SH-SY5Y (cell line): Measurements from ENCODE around the gene STK24.

Experiments
- GATA2 ChIP-seq: IDR thresholded peaks from 2 replicates; pipeline ENCODE4 v1.6.1; 2011; ENCODE audit warnings: mild to moderate bottlenecking, low read depth, low read length
- GATA3 ChIP-seq: IDR thresholded peaks from 2 replicates; pipeline ENCODE4 v1.6.1; 2011; ENCODE audit warnings: low read depth, mild to moderate bottlenecking, low read length, moderate library complexity

DNA sequence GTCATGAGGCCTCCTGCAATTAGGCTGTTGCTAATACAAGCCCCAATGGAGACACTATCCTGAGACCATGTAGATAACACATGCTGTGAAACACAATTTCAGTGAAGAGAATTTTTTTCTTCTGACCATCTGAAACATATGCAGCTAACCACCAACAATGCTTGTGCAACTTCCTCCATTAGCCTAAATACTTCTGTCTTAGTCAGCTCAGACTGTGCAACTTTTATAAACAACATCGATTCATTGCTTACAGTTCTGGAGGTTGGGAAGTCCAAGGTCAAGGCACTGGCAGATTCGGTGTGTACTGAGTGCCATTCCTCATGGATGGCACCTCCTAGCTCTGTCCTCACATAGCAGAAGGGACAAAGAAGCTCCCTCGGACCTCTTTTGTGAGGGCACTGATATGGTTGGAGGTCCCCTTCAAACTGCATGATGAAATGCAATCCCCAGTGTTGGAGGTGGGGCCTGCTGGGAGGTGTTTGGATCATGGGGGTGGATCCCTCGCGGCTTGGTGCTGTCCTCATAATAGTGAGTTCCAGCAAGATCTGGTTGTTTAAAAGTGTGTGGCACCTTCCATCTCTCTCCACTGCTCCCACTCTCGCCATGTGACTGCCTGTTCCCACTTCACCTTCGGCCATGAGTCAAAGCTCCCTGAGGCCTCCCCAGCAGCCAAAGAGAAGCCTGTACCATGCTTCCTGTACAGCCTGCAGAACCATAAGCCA is 27.7 kb downstream of the STK24 start:
- no peak for TF ChIP-seq GATA2
- no peak for TF ChIP-seq GATA3
